Esophagus muscularis mucosa (tissue), 4 donors: ENCODE measurements around the gene GPS1. TPM values are rescaled to one million over a fixed set of nuclear protein-coding genes. Genes with fewer than 3 reads are reported as not detected.

Experiments used
- DNase-seq: peaks from one replicate; pipeline ENCODE4 v3.0.0-alpha.2; 2017; ENCODE audit errors: extremely low spot score
- H3K27ac ChIP-seq, 4 donors: fragments of 200-600 bp; sonication (generic); replicated peaks in 1 of 4; 1 replicate in 3 of 4; 2 replicates in 1 of 4; pipeline ENCODE4 v1.5.1; 2016 to 2019; ENCODE audit warnings: mild to moderate bottlenecking in 1 of 4
- H3K27me3 ChIP-seq, 4 donors: fragments of 200-600 bp; sonication (generic); one replicate each; pipeline versions ENCODE4 v1.5.1 to v1.6.0; 2016 to 2019
- H3K36me3 ChIP-seq, 4 donors: fragments of 200-600 bp; sonication (generic); one replicate each; pipeline ENCODE4 v1.5.1; 2016 to 2019
- H3K4me1 ChIP-seq, 4 donors: fragments of 200-600 bp; sonication (generic); one replicate each; pipeline ENCODE4 v1.5.1; 2016 to 2019
- H3K4me3 ChIP-seq, 4 donors: fragments of 200-600 bp; sonication (generic); 1 replicate in 2 of 4; 2 replicates in 2 of 4; pipeline ENCODE4 v1.5.1; 2016 to 2019; ENCODE audit warnings: mild to moderate bottlenecking in 4 of 4, moderate library complexity in 1 of 4
- H3K9me3 ChIP-seq, 4 donors: fragments of 200-600 bp; sonication (generic); 1 replicate in 3 of 4; 2 replicates in 1 of 4; pipeline ENCODE4 v1.5.1; 2016 to 2019
- CTCF ChIP-seq, 3 experiments: fragments of 200-600 bp in 2 of 3; fragments of 450-650 bp in 1 of 3; sonication (generic) in 2 of 3; IDR thresholded peaks; one replicate each; pipeline ENCODE4 v1.5.1; 2017 to 2019; ENCODE audit warnings: antibody characterized with exemption in 3 of 3, mild to moderate bottlenecking in 2 of 3, moderate library complexity in 1 of 3
- EP300 ChIP-seq: sonication (generic); formaldehyde crosslinking; IDR thresholded peaks from one replicate; pipeline ENCODE4 v1.6.1; 2017; ENCODE audit warnings: antibody characterized with exemption
- POLR2A ChIP-seq: fragments of 450-650 bp; IDR thresholded peaks from one replicate; pipeline ENCODE4 v1.6.1; 2017; ENCODE audit warnings: antibody characterized with exemption, moderate library complexity, mild to moderate bottlenecking, low read depth
- POLR2AphosphoS5 ChIP-seq, 2 donors: sonication (generic); formaldehyde crosslinking; IDR thresholded peaks; one replicate each; pipeline ENCODE4 v1.6.1; 2017; ENCODE audit warnings: antibody characterized with exemption in 2 of 2
- WGBS: methylation state at CpG from one replicate; pipeline ENCODE4 v1.1.5; 2018; 5-methylcytosine and 5-hydroxymethylcytosine counted together
- intact Hi-C: fragments of 100-400 bp; cut with DNase I; formaldehyde crosslinking; loops from one replicate; pipeline ENCODE4 v1.15.1; 2023
- total RNA-seq, 4 donors: library from RNA; depleted of rRNA; stranded (reverse); fragments of >200 nt; gene quantifications; one replicate each; pipeline versions ENCODE4 v1.1.0 to v1.2.1, GENCODE V29; 2016

GPS1 gene
- total RNA-seq, 4 donors from 2014 or later = 64.4 to 108 (median 85.4) TPM

- Histone ChIP-seq H3K9me3 (no peaks in the 10 kb centered on the region), H3K27me3 (no peaks in the 10 kb centered on the region), H3K36me3 (peaks cover 57 to 100% (median 96%) of the 10 kb centered on the region in 4 donors), H3K4me1 (peaks cover 7 to 22% (median 13%) of the 10 kb centered on the region in 4 donors), H3K27ac (no peak overlapping the region), H3K4me3 (no peak overlapping the region)
- no peak for DNase-seq
- 70% methylated on average over 5 of the region's 19 CpGs for WGBS
- intact Hi-C loops = no loop called here
- TF ChIP-seq POLR2A = no peak
- TF ChIP-seq POLR2AphosphoS5 (IDR thresholded peaks at IDR 0.05) = no peak
- TF ChIP-seq CTCF (IDR thresholded peaks at IDR 0.05) = no peak
- TF ChIP-seq EP300 = no peak
These were observed 7.7 kb downstream of the GPS1 start for GRCh38 chr17:82059272-82060000.

- no peak for DNase-seq
- Histone ChIP-seq H3K27ac (no peak overlapping the region), H3K4me1 (peaks cover 13 to 27% (median 18%) of the 10 kb centered on the region in 4 donors), H3K4me3 (no peak overlapping the region), H3K36me3 (peaks cover 52 to 94% (median 91%) of the 10 kb centered on the region in 4 donors), H3K9me3 (no peaks in the 10 kb centered on the region), H3K27me3 (no peaks in the 10 kb centered on the region)
- intact Hi-C loops = no loop called here
- WGBS = 85% methylated on average over 12 of the region's 16 CpGs
- TF ChIP-seq POLR2A (no peak), EP300 (no peak), CTCF (IDR thresholded peaks at IDR 0.05) (no peak), POLR2AphosphoS5 (IDR thresholded peaks at IDR 0.05) (no peak)
These were observed 8.3 kb downstream of the GPS1 start for GRCh38 chr17:82060001-82060380.

GRCh38 chr17:82060614-82061013 lies 8.9 kb downstream of the GPS1 start:
- Histone ChIP-seq H3K27ac (no peak overlapping the region), H3K27me3 (no peaks in the 10 kb centered on the region), H3K4me3 (no peak overlapping the region), H3K9me3 (no peaks in the 10 kb centered on the region), H3K4me1 (peaks cover 15 to 25% (median 19%) of the 10 kb centered on the region in 4 donors), H3K36me3 (peaks cover 45 to 88% (median 85%) of the 10 kb centered on the region in 4 donors)
- intact Hi-C loops = no loop called here
- DNase-seq = no peak
- TF ChIP-seq CTCF (IDR thresholded peaks at IDR 0.05) (no peak), EP300 (no peak), POLR2AphosphoS5 (IDR thresholded peaks at IDR 0.05) (no peak), POLR2A (no peak)
- 93% methylated on average over 4 of the region's 14 CpGs for WGBS

GRCh38 chr17:82061047-82061925 lies 9.6 kb downstream of the GPS1 start:
- no peaks in the 10 kb centered on the region for H3K27me3 ChIP-seq
- no peaks in the 10 kb centered on the region for H3K9me3 ChIP-seq
- TF ChIP-seq CTCF (IDR thresholded peaks at IDR 0.05) (no peak), EP300 (no peak), POLR2A (no peak), POLR2AphosphoS5 (IDR thresholded peaks at IDR 0.05) (no peak)
- H3K27ac ChIP-seq = no peak overlapping the region
- H3K4me3 ChIP-seq = no peak overlapping the region
- intact Hi-C loops = no loop called here
- 89% methylated on average over 16 of the region's 34 CpGs for WGBS
- no peak for DNase-seq
- peaks cover 39 to 81% (median 78%) of the 10 kb centered on the region in 4 donors for H3K36me3 ChIP-seq
- H3K4me1 ChIP-seq = peaks cover 21 to 31% (median 25%) of the 10 kb centered on the region in 4 donors
